Mucosa of rectum (tissue), 2 donors: ENCODE measurements around the gene IPP.
"Not testable (repeated sequence)": the region's sequence is repeated elsewhere in the genome, so short reads cannot be mapped to it uniquely, and the experiment has no call there.

Experiments used
- H3K27ac ChIP-seq, 2 donors: one replicate each; pipeline ENCODE4 v1.7.0; 2013; ENCODE audit warnings: inconsistent platforms in 2 of 2, low read depth in 2 of 2, low read length in 2 of 2
- H3K27me3 ChIP-seq, 2 donors: one replicate each; pipeline ENCODE4 v1.7.0; 2013; ENCODE audit warnings: low read length in 2 of 2; ENCODE audit not compliant: control insufficient read depth in 2 of 2, insufficient read depth in 2 of 2
- H3K36me3 ChIP-seq, 2 donors: one replicate each; pipeline ENCODE4 v1.7.0; 2013; ENCODE audit warnings: low read length in 2 of 2; ENCODE audit not compliant: control insufficient read depth in 2 of 2, insufficient read depth in 2 of 2
- H3K4me1 ChIP-seq, 2 donors: one replicate each; pipeline ENCODE4 v1.7.0; 2013; ENCODE audit warnings: low read length in 2 of 2, mild to moderate bottlenecking in 1 of 2; ENCODE audit not compliant: control insufficient read depth in 2 of 2, insufficient read depth in 2 of 2
- H3K4me3 ChIP-seq, 2 donors: one replicate each; pipeline ENCODE4 v1.7.0; 2013; ENCODE audit warnings: low read length in 2 of 2
- H3K9ac ChIP-seq, 2 donors: one replicate each; pipeline ENCODE4 v1.7.0; 2013; ENCODE audit warnings: low read length in 2 of 2, low read depth in 1 of 2, mild to moderate bottlenecking in 1 of 2
- H3K9me3 ChIP-seq, 2 donors: one replicate each; pipeline ENCODE4 v1.7.0; 2013; ENCODE audit warnings: low read length in 2 of 2; ENCODE audit not compliant: control insufficient read depth in 2 of 2
- donor health status: healthy.
- donor health status: Normal muscosa, but diverticular disease.

Gene IPP

DNA sequence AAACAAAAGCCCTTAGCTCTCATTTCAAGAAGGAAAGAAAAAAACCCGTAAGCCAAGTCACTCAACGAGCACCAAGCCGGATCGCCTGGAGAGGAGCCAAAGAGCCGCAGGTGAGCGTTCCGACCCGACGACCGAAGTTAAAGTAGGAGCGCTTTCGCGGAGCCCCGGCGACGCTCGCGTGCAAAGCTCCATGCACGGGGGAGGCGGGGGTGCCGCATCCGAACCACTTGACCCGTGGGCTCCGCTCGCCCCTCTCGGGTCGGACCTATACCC, 64.5 kb downstream of the IPP start:
- peak overlapping the region; percentile 100 for H3K27ac ChIP-seq
- peak overlapping the region; percentile 97 to 98 for H3K4me3 ChIP-seq
- H3K36me3 ChIP-seq = peaks cover 0 to 5% of the 10 kb centered on the region in 2 donors
- no peaks in the 10 kb centered on the region for H3K9me3 ChIP-seq
- H3K4me1 ChIP-seq = peaks cover 38% of the 10 kb centered on the region in 2 donors
- peak overlapping the region; percentile 100 for H3K9ac ChIP-seq
- H3K27me3 ChIP-seq = no peaks in the 10 kb centered on the region

DNA sequence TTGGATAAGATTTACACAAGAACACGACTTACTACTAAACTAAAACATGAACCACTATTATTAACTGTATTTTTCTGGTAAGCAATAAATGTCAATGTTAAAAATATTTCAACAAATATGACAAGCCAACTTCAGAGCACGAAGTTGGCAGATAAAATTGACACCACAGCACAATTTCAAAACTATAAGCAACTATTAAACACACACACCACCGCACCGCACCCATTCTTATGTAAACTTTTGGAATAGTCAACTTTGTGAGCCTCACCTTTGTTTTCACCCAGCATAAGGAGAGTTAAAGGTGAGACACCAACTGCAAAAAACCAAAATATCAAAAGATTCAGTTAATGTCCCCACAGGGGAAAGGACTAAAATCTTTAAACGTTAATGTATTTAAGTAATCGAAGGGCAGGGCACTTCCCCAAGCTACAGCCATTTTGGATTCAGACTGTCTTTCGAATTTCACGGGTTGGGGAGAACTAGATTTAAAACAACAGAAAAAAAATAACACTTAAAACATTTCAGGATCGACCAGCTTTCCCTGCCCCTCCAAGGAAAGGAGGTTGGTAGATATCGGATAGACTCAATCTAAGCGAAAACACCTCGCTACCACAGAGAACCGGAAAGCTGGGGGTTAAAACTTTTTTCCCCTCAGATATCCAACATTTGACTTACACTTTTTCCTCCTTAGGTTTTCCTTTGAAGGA, 65.0 kb downstream of the IPP start:
- peaks cover 43% of the 10 kb centered on the region in 2 donors for H3K4me1 ChIP-seq

DNA sequence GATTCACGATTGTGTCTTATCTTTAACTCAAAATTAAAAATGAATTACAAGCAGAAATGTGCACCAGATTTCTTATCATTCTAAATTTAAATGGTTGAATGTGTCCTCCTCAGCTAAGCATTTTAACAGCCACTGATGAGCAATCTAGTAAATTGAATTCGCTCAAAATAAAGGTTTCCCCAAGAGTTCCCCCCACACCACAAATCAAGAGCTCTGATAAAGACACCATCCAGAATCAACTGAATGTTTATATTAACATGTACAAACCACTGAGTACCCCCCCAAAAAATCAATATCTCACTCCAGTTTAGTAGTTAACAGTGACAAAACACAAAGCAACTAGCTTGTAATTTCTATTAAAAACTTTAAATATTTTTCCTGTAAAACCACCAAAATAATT, 66.1 kb downstream of the IPP start:
- Histone ChIP-seq H3K36me3 (no peaks in the 10 kb centered on the region), H3K9ac (peak overlapping the region in 1 of 2 donors; percentile 100), H3K4me1 (peaks cover 46 to 49% of the 10 kb centered on the region in 2 donors), H3K27me3 (no peaks in the 10 kb centered on the region), H3K27ac (peak overlapping the region in 1 of 2 donors; percentile 2), H3K4me3 (peak overlapping the region; percentile 97 to 98), H3K9me3 (no peaks in the 10 kb centered on the region)

More for the DNA sequence above, 65.0 kb downstream of the IPP start:
- Histone ChIP-seq H3K36me3 (peaks cover 0 to under 1% of the 10 kb centered on the region in 2 donors), H3K27ac (peak overlapping the region; percentile 100), H3K4me3 (peak overlapping the region; percentile 97 to 98), H3K27me3 (no peaks in the 10 kb centered on the region), H3K9me3 (no peaks in the 10 kb centered on the region), H3K9ac (peak overlapping the region; percentile 100)

DNA sequence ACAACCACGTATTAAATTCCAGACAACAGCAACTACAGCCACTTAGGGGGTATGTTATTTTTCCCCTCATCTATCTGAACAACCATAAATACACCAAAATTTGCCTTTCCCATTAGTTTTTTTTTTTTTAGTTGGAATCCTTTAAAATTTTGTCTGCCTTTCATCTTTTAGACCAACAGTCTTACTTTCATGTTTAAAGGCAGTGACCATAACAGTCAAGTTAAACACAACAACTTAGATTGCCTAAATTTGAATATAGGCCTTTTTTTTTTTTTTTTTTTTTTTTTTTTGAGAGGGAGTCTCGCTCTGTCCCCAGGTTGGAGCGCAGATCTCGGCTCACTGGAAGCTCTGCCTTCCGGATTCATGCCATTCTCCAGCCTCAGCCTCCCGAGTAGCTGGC, 67.5 kb downstream of the IPP start:
- peaks cover 48 to 51% of the 10 kb centered on the region in 2 donors for H3K4me1 ChIP-seq
- no peaks in the 10 kb centered on the region for H3K36me3 ChIP-seq
- no peak overlapping the region for H3K27ac ChIP-seq
- H3K27me3 ChIP-seq = no peaks in the 10 kb centered on the region
- H3K4me3 ChIP-seq = peak overlapping the region in 1 of 2 donors; percentile 0
- no peak overlapping the region for H3K9ac ChIP-seq
- H3K9me3 ChIP-seq = no peaks in the 10 kb centered on the region

DNA sequence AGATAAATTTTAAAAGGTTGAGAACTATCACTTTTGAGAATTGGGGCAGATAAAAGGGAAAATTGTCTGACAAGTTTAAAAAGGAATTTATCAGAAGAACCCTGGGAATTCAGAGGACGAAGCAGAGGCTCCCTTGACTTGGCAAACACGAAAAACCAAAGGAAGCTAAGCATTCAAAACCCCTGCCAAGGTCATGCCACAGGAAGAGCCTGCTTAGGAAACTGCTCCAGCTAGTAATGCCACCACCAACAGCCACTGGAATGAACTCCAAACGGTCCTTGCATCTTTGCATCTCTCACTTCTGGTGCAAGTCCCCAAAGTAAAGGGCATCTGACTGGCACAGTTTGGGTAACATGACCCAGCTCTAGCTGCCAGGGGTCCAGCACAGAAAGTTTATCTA, 71.3 kb downstream of the IPP start:
- Histone ChIP-seq H3K27me3 (no peaks in the 10 kb centered on the region), H3K9me3 (no peaks in the 10 kb centered on the region), H3K36me3 (peaks cover 0 to 4% of the 10 kb centered on the region in 2 donors), H3K4me1 (peaks cover 36 to 56% of the 10 kb centered on the region in 2 donors), H3K4me3 (no peak overlapping the region), H3K9ac (no peak overlapping the region), H3K27ac (no peak overlapping the region)

DNA sequence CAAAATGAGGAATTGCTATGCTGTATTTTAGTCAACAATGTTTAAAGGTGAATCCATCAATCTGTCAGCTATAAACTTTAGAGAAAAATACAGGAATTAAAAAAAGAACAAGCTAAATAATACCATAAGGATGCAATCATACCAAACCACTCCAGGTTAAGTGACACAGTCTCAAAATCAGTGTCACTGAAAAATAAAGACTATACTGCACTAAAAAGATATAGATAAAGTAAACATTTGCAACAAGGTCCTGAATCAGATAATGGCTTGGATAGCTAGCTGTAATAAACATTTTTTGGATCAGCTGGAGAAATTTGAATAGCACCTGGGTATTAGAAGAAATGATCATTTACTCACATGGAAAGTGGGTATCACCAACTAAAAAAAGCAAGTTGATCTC, 72.0 kb downstream of the IPP start:
- H3K4me1 ChIP-seq = peaks cover 36 to 53% of the 10 kb centered on the region in 2 donors

DNA sequence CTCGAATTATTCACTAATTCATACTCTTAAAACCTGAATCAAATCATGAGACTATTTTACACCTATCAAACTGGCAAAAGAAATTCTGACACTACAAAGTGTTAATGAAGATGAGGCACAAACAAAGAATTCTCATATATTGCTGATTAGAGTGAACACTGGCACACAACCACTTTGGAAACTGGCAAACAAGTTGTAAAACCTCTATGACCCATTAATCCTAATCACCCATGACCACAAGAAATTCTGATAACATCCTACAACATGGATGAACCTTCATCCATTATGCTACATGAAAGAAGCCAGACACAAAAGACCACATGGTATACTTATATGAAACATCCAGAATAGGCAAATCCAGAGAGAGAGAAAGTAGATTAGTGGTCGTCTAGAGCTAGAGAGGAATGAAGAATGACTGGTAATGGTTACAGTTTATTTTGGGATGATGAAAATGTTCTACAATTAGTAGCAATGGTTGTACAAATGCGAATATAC, 72.7 kb downstream of the IPP start:
- Histone ChIP-seq H3K36me3 (peaks cover 3 to 4% of the 10 kb centered on the region in 2 donors), H3K27me3 (no peaks in the 10 kb centered on the region), H3K4me1 (peaks cover 34 to 52% of the 10 kb centered on the region in 2 donors), H3K4me3 (no peak overlapping the region), H3K9me3 (no peaks in the 10 kb centered on the region), H3K27ac (no peak overlapping the region), H3K9ac (no peak overlapping the region)

More for the DNA sequence above, 72.0 kb downstream of the IPP start:
- no peak overlapping the region for H3K4me3 ChIP-seq
- no peak overlapping the region for H3K27ac ChIP-seq
- no peak overlapping the region for H3K9ac ChIP-seq
- H3K9me3 ChIP-seq = no peaks in the 10 kb centered on the region
- peaks cover 0 to 4% of the 10 kb centered on the region in 2 donors for H3K36me3 ChIP-seq
- H3K27me3 ChIP-seq = no peaks in the 10 kb centered on the region

DNA sequence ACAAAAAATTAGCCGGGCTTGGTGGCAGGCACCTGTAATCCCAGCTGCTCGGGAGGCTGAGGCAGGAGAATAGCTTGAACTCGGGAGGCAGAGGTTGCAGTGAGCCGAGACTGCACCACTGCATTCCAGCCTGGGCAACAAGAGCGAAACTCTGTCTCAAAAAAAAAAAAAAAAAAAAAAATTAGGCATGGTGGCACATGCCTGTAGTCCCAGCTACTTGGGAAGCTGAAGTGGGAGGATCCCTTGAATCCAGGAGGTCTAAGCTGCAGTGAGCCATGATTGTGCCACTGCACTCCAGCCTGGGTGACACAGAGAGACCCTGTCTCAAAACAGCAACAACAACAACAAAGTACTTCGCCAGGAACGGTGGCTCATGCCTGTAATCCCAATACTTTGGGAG, 73.9 kb downstream of the IPP start:
- not testable (repeated sequence) for H3K9me3 ChIP-seq, H3K36me3 ChIP-seq, H3K27me3 ChIP-seq, H3K9ac ChIP-seq, H3K27ac ChIP-seq, H3K4me3 ChIP-seq
- peaks cover 22 to 41% of the 10 kb centered on the region in 2 donors for H3K4me1 ChIP-seq

DNA sequence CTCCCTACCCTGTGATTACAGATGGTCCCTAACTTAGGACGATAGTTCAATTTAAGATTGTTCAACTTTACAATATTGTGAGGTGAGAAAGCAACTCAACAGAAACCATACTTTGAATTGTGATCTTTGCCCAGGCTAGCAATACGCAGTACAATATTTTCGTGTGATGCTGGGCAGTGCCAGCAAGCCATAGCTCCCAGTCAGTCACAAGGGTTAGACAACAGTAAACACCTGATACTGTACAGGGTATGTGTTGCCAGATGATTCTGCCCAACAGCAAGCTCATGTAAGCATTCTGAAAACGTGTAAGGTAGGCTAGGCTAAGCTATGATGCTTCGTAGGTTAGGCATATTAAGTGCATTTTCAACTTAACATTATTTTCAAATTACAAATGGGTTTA, 76.0 kb downstream of the IPP start:
- no peak overlapping the region for H3K9ac ChIP-seq
- H3K4me1 ChIP-seq = peaks cover 10 to 25% of the 10 kb centered on the region in 2 donors
- no peaks in the 10 kb centered on the region for H3K9me3 ChIP-seq
- H3K36me3 ChIP-seq = peaks cover 7% of the 10 kb centered on the region in 2 donors
- H3K27me3 ChIP-seq = no peaks in the 10 kb centered on the region
- no peak overlapping the region for H3K27ac ChIP-seq
- no peak overlapping the region for H3K4me3 ChIP-seq

DNA sequence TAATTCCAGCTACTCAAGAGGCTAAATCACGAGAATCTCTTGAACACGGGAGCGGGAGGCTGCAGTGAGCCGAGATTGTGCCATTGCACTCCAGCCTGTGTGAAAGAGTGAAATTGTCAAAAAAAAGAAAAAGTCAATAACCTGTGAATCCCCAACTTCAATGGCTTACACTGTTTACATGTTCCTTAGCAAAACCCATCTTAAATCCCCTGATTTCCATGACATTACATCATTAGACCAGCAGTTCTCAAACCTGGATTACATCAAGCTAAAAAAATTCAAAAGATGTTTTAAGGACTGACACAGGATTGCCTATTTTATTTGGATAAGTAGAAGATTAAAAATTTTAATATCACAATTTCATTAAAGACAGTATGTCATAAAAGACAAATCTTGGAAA, 76.5 kb downstream of the IPP start:
- H3K4me1 ChIP-seq = peaks cover 4 to 25% of the 10 kb centered on the region in 2 donors
- H3K36me3 ChIP-seq = peaks cover 7% of the 10 kb centered on the region in 2 donors
- H3K4me3 ChIP-seq = no peak overlapping the region
- no peaks in the 10 kb centered on the region for H3K27me3 ChIP-seq
- no peak overlapping the region for H3K27ac ChIP-seq
- no peak overlapping the region for H3K9ac ChIP-seq
- no peaks in the 10 kb centered on the region for H3K9me3 ChIP-seq
